GM12878 (cell line): ENCODE measurements around the gene CZIB. TPM values are rescaled to one million over a fixed set of nuclear protein-coding genes. Genes with fewer than 3 reads are reported as not detected.

ENCODE experiments used
- ATAC-seq: fragments of 200-7000 bp; cut with Tn5 transposase; 3 replicates; pipeline ENCODE4 v1.9.1; 2020; ENCODE audit warnings: mild to moderate bottlenecking, moderate library complexity
- BruUV-seq: library from RNA; stranded (reverse); fragments of 400-500 nt; replicated peaks from 2 replicates; lab custom pipeline; 2021; lab: Mats Ljungman, UMichigan
- CTCF ChIA-PET: fragments of 300-600 bp; sonication (Branson Sonifier 250); formaldehyde crosslinking; extraction: SDS; loops from one replicate; lab custom pipeline; 2021; ENCODE audit warnings: inconsistent platforms; lab: Yijun Ruan, JAX
- POLR2A ChIA-PET: fragments of 350-600 bp; formaldehyde crosslinking; extraction: SDS; loops from one replicate; lab custom pipeline; 2021; ENCODE audit warnings: inconsistent platforms; lab: Charles Lee
- RAD21 ChIA-PET: fragments of 300-600 bp; sonication (Branson Sonifier 250); formaldehyde crosslinking; loops from one replicate; lab custom pipeline; 2023; ENCODE audit warnings: antibody characterized with exemption; ENCODE audit not compliant: unreplicated experiment; lab: Charles Lee
- SMC1A ChIA-PET: fragments of 300-600 bp; sonication (Branson Sonifier 250); formaldehyde crosslinking; loops from one replicate; lab custom pipeline; 2023; ENCODE audit not compliant: unreplicated experiment, uncharacterized antibody; lab: Charles Lee
- DNase-seq: peaks from one replicate; pipeline ENCODE4 v3.0.0-alpha.2; 2011; ENCODE audit warnings: low read depth, low spot score
- FAIRE-seq: peaks from 3 replicates; lab custom pipeline; 2011; peaks lifted over from hg19 to GRCh38; lab: Jason Lieb, UNC
- H2AFZ ChIP-seq: 2 replicates; pipeline ENCODE4 v1.6.0; 2011; ENCODE audit warnings: low read depth, low read length, control low read depth; ENCODE audit not compliant: control insufficient read depth
- H3K27ac ChIP-seq: 2 replicates; pipeline ENCODE4 v1.5.1; 2011; ENCODE audit warnings: control low read depth; ENCODE audit not compliant: control insufficient read depth, insufficient read depth
- H3K27me3 ChIP-seq, 2 experiments: replicated peaks in 1 of 2; 2 replicates each; pipeline versions ENCODE4 v1.6.0 to v1.6.1; 2011; ENCODE audit warnings: low read length in 1 of 2; ENCODE audit not compliant: control insufficient read depth in 2 of 2, insufficient read depth in 2 of 2
- H3K36me3 ChIP-seq, 2 experiments: 2 replicates each; pipeline ENCODE4 v1.5.1; 2011; ENCODE audit warnings: low read length in 1 of 2; ENCODE audit not compliant: control insufficient read depth in 2 of 2, insufficient read depth in 2 of 2
- H3K4me1 ChIP-seq: 2 replicates; pipeline ENCODE4 v1.6.1; 2011; ENCODE audit warnings: mild to moderate bottlenecking, low read length, moderate library complexity, mixed read lengths; ENCODE audit not compliant: control insufficient read depth, insufficient read depth
- H3K4me2 ChIP-seq: 2 replicates; pipeline ENCODE4 v1.6.0; 2011; ENCODE audit warnings: control low read depth; ENCODE audit not compliant: control insufficient read depth, insufficient read depth
- H3K4me3 ChIP-seq: fragments of 200-600 bp; sonication (generic); 2 replicates; pipeline ENCODE4 v1.5.1; 2016
- H3K79me2 ChIP-seq: 2 replicates; pipeline ENCODE4 v1.6.0; 2011; ENCODE audit warnings: low read length; ENCODE audit not compliant: control insufficient read depth, insufficient read depth
- H3K9ac ChIP-seq: 2 replicates; pipeline ENCODE4 v1.8.0; 2011; ENCODE audit warnings: low read length, control low read depth, mixed read lengths; ENCODE audit not compliant: control insufficient read depth, insufficient read depth
- H3K9me3 ChIP-seq: replicated peaks from 3 replicates; pipeline ENCODE4 v1.5.1; 2011; ENCODE audit warnings: mild to moderate bottlenecking, low read length; ENCODE audit not compliant: control insufficient read depth, insufficient read depth
- H4K20me1 ChIP-seq: 2 replicates; pipeline ENCODE4 v1.6.0; 2011; ENCODE audit not compliant: control insufficient read depth, insufficient read depth
- CREM ChIP-seq: IDR thresholded peaks from 2 replicates; pipeline ENCODE4 v1.6.1; 2014; ENCODE audit warnings: antibody characterized with exemption, low read depth
- KLF5 ChIP-seq: fragments of 450-650 bp; IDR thresholded peaks from 2 replicates; pipeline ENCODE4 v1.6.1; 2014; ENCODE audit warnings: mild to moderate bottlenecking; ENCODE audit not compliant: partially characterized antibody
- SP1 ChIP-seq: IDR thresholded peaks from one replicate; pipeline ENCODE4 v1.6.1; 2011; ENCODE audit warnings: low read depth, low read length
- ZNF24 ChIP-seq: fragments of 450-650 bp; IDR thresholded peaks from 2 replicates; pipeline ENCODE4 v1.6.1; 2017; ENCODE audit warnings: antibody characterized with exemption, mild to moderate bottlenecking
- WGBS: methylation state at CpG from one replicate; pipeline ENCODE4 v1.1.6; 2016; ENCODE audit warnings: low lambda C conversion rate; ENCODE audit not compliant: insufficient replicate concordance, insufficient coverage; ENCODE audit errors: missing lambda C conversion rate; 5-methylcytosine and 5-hydroxymethylcytosine counted together
- in situ Hi-C: fragments of 300-500 bp; cut with MboI; formaldehyde crosslinking; loops from 9 replicates; pipeline ENCODE4 v1.14.3; 2018; ENCODE audit warnings: mixed read lengths
- intact Hi-C: fragments of 100-400 bp; cut with micrococcal nuclease; formaldehyde crosslinking; loops from one replicate; pipeline ENCODE4 v1.14.2; 2022; ENCODE audit not compliant: unreplicated experiment
- polyA plus RNA-seq, 11 experiments: library from polyadenylated mRNA; depleted of rRNA in 4 of 11; unstranded in 6 of 11; stranded (reverse) in 5 of 11; fragments of >200 nt; fragmentation: Nextera tagmentation in 4 of 11; fragmentation: Illumina TruSeq in 1 of 11; extraction: Ambion mirVana in 4 of 11; extraction: Trizol in 1 of 11; gene quantifications; 1 replicate in 1 of 11; 2 replicates in 10 of 11; pipeline versions ENCODE4 v1.2.1 to v1.2.3, GENCODE V29; 2011 to 2016; ENCODE audit warnings: inconsistent platforms in 2 of 11, missing spikeins in 2 of 11, low read depth in 1 of 11
- total RNA-seq, 4 experiments: library from RNA; depleted of rRNA in 3 of 4; stranded (reverse); fragments of >200 nt in 3 of 4; fragmentation: Illumina TruSeq in 1 of 4; extraction: Trizol in 1 of 4; gene quantifications; 2 replicates each; pipeline versions ENCODE4 v1.2.1 to v1.2.3, GENCODE V29; 2013 to 2021

CZIB gene
- total and polyA plus RNA-seq, 10 of the 15 experiments (the other 5 are each of a cell fraction or from before 2014, with no cell fraction given) = 36.1 to 68.3 (median 50.4) TPM

DNA sequence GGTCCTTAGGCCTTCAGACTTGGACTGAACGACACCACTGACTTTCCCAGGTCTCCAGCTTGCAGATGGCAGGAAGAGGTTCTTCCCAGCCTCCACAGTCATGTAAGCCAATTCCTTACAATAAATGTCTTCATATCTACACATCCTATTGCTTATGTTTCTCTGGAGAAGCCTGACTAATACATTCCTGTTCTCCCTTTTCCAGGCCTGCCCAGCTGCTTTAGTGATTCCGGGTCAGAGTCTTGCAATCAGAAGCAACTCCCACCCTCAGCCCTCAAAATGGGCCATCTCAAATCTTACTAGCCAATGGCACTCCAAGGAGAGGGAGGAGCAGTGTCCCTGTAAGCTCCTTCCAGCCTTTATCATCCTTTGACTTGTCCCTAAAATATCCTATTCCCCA, 40.2 kb downstream of the CZIB start:
- Histone ChIP-seq H3K27ac (no peak overlapping the region), H3K27me3 (no peaks in the 10 kb centered on the region; a peak in 1 of 4 replicates), H2AFZ (no peak overlapping the region), H3K4me1 (no peaks in the 10 kb centered on the region), H3K4me2 (no peak overlapping the region), H3K36me3 (no peaks in the 10 kb centered on the region), H3K9ac (no peak overlapping the region), H3K9me3 (no peaks in the 10 kb centered on the region; the same call in 2 of the 3 replicates), H3K4me3 (no peak overlapping the region), H3K79me2 (no peaks in the 10 kb centered on the region)
- RAD21 ChIA-PET = no interaction called here
- intact Hi-C loops (no loop called here), in situ Hi-C loops (loop anchor here (25.0 kb wide), 1 partner anchor 268 kb away; the partner anchor contains the start of gene ECHDC2)
- no peak for DNase-seq
- POLR2A ChIA-PET = interaction anchor here (1.5 to 2.1 kb wide), 2 partner anchors 13 to 259 kb away, joined by 4 to 7 read pairs; partner anchors contain the start of gene ECHDC2
- SMC1A ChIA-PET = interaction anchor here (0.7 to 1.9 kb wide), 5 partner anchors 9 to 262 kb away, joined by 3 to 5 read pairs (median 3); no protein-coding TSS in a partner anchor
- TF ChIP-seq KLF5 (no peak), CREM (no peak)
- TF ChIP-seq, all 136 proteins: peak for 0
- CTCF ChIA-PET = interaction anchor here (0.6 to 4.2 kb wide), 11 partner anchors 9 to 349 kb away, joined by 3 to 32 read pairs (median 5); no protein-coding TSS in a partner anchor
- WGBS = 41% methylated on average over 2 of the region's 2 CpGs
- no peaks in the 10 kb centered on the region for H4K20me1 ChIP-seq
- no peak for FAIRE-seq
- no peak for ATAC-seq
- no TSS peak for BruUV-seq

DNA sequence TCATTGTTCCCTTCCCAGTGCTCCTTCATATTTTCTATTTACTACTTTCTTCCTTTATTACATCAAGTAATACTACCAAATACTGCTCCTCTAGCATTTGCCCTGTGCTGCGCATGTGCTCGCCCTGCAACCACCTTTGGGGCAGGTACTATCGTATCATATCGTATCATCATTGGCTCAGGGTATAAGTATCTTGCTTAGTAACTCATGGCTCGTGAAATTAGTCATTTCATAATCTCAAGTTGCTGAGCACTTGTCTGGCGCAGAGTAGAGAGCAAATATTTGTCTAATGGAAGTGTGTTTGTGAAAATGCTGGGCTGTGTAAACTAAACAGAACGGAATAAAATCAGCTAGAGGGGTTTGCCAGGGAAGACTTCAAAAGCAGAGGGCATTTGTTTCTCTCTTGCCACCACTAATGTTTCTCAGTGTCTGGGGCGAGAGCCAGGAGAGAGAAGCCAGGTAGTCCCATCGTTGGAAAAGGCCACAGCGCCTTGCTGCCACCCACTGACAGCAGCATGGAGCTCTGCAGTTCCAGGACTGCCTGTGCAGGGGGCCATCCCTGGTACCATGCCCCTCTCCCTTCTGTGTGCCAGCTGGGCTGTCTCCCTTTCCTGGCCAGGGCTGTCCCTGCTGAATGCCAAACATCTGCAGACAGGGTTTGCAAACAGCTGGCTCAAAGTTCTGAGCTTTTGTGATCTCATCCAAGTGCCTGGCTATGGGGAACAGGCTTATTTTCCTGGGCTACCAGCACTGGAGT, 43.8 kb downstream of the CZIB start:
- no TSS peak for BruUV-seq
- Histone ChIP-seq H3K4me2 (no peak overlapping the region), H3K79me2 (no peaks in the 10 kb centered on the region), H3K27ac (no peak overlapping the region), H2AFZ (no peak overlapping the region), H3K4me1 (no peaks in the 10 kb centered on the region; the same call in 1 of the 2 replicates), H4K20me1 (no peaks in the 10 kb centered on the region), H3K27me3 (no peaks in the 10 kb centered on the region; a peak in 1 of 4 replicates), H3K9me3 (no peaks in the 10 kb centered on the region), H3K9ac (no peak overlapping the region), H3K36me3 (no peaks in the 10 kb centered on the region), H3K4me3 (no peak overlapping the region)
- 19% methylated on average over 10 of the region's 10 CpGs for WGBS
- ChIA-PET POLR2A (no interaction called here), CTCF (interaction anchor here (1.3 kb wide), 1 partner anchor 10 kb away, joined by 5 read pairs; no protein-coding TSS in a partner anchor), RAD21 (no interaction called here), SMC1A (no interaction called here)
- TF ChIP-seq ZNF24 (no peak), SP1 (no peak)
- DNase-seq = no peak
- FAIRE-seq = no peak
- intact Hi-C loops = no loop called here
- no peak for ATAC-seq
- in situ Hi-C loops = loop anchor here (25.0 kb wide), 1 partner anchor 264 kb away; the partner anchor contains the start of gene ECHDC2
